ENCODE measurements around the gene CHST11.

GRCh38 chr12:104532636-104533035 is 75.9 kb downstream of the CHST11 start:
- TF ChIP-seq CTCF (optimal IDR thresholded peaks at IDR 0.05 in 1 of 3, IDR thresholded peaks at IDR 0.05 in 1 of 3, conservative IDR thresholded peaks at IDR 0.05 in 1 of 3; ENCODE audit: extremely low read depth in 1 of 3, insufficient read depth in 2 of 3, low read length in 3 of 3) (no peak), EZH2 (IDR thresholded peaks at IDR 0.05; ENCODE audit: low read length) (no peak)
